Epidermal melanocyte (primary cell): Measurements from ENCODE around the gene SLC6A3.

Source experiments
- DNase-seq: peaks from one replicate; pipeline ENCODE4 v3.0.0; 2011; ENCODE audit warnings: low spot score; ENCODE audit not compliant: insufficient read length

SLC6A3 gene

DNA sequence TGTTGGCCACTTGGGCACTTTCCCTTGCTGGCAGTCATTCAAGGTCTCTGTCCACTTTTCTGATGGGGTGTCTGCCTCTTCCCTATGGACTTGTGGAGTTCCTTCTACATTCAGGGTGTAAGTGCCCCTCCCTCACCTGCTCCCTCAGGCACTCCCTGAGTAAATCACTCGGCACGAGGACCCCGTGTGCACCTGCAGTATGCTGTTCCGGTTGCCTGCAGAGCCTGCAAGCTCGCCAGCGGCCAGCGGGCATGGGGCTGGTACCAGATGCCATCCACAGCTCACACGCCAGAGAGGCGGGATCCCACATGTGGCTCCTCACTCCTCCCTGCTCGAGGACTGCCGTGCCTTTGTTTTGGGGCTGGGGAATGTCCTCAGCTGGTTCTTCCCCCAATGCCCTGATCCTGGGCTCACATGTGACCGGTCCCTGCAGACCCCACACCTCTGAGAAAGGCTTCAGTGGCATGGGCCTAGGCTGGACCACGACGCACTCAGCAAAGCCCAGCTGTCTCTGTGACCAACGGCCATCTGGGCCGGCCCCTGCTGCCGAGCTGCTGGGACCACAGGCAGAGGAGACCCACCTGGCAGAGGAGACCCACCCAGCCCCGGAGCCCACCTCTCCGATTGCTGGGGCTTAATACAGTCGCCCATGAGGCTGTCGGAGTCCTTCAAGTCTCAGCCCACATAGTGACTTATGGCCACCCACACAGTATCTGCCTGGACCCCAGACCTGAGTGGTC is 54.2 kb downstream of the SLC6A3 start:
- no peak for DNase-seq

- no peak for DNase-seq
Observed at GRCh38 chr5:1390333-1390732, 54.9 kb downstream of the SLC6A3 start.

DNA sequence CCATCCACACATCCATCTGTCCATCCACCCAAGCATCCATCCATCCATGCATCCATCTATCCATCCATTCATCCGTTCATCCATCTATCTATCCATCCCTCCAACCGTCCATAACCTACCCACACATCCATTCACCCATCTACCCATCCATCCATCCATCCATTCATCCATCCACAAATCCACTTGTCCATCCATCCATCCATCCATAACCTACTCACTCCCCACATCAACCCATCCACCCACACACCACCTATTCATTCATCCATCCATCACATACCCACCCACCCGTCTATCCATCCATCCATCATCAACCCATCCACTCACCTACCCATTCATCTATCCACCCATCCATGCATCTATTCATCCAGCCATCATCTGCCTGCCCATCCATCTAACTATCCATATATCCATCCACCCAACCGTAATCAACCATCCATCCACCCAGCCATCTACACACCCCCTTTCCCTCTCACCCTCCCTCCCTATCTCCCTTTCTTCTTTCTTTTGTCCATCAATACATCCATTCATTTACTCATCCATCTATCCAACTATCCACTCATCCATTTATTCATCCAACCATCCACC is 56.8 kb downstream of the SLC6A3 start:
- no peak for DNase-seq

DNA sequence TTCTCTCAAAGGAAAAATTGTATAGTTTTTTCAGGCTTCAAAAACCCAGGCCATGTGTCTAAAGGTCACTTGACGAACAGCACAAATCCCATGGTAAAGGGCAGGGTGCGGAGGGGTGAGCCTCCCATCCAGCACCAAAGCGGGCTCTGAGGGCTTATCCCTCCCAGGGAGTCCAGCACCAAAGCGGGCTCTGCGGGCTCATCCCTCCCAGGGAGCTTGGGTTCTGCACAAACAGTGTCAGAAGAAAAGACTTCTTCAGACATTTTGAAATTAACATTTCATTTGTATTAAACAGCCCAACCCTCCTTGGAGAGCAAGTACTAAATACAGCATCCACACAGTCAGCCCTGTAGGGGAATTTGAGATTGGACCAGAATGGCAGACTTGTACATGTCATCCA is 57.4 kb downstream of the SLC6A3 start:
- no peak for DNase-seq

DNA sequence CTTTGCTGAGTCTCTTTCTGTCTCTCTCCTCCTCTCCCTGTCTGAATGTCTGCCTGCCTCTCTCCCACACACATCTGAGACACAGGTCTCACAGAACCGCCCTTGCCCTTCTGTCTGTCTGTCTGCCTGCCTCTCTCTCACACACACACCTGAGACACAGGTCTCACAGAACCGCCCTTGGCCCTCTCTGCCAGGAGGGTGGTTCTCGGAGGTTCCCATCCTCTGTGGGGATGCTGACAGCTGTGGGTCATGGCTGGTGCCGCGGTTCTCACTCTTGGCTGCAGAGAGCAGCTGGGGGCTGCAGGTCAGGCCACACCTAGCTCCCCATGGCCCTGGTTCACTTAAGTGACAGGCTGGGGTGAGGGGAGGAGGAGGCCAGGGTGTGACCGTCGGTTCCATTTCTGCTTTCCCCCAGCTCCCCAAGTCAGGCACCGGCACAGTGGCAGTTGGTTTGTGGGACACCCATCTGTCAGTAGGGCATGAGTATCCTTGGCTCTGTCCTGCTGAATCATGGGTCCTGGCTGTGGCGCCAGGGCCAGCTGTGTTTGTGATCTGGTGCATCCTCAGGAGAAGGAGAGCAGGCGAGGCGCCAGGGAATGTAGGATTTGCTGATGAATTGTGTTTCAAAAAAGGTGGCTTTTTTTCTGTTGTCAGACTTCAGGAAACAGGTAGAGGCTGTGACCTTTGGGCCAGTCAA is 58.0 kb downstream of the SLC6A3 start:
- DNase-seq: no peak

- DNase-seq: peak; percentile 46
Observed at GRCh38 chr5:1386274-1386717, 58.9 kb downstream of the SLC6A3 start.

GRCh38 chr5:1385395-1386273 is 59.6 kb downstream of the SLC6A3 start:
- DNase-seq: peak; percentile 79

- DNase-seq: no peak
Observed at GRCh38 chr5:1384521-1384920, 60.7 kb downstream of the SLC6A3 start.

DNA sequence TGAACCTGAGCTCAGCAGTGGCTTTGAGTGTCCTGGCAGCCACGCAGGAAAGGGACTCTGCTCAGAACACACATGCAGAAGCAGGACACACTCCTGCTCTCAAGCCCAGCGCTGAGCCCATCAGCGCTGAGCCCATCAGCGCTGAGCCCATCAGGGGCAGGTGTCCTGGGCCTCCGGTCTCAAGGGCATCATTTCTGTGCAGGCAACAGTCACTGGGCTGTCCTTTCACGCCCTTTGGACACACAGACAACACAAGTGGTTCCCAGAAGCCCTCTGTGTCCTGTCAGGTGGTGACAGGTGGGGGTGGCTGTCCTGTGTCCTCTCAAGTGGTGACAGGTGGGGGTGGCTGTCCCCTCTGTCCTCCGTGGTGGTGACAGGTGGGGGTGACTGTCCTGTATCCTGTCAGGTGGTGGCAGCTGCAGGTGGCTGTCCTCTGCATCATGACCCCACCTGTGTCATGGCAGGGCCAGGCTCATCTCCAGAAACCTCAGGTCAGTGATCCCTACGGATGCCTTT is 61.3 kb downstream of the SLC6A3 start:
- DNase-seq: no peak

DNA sequence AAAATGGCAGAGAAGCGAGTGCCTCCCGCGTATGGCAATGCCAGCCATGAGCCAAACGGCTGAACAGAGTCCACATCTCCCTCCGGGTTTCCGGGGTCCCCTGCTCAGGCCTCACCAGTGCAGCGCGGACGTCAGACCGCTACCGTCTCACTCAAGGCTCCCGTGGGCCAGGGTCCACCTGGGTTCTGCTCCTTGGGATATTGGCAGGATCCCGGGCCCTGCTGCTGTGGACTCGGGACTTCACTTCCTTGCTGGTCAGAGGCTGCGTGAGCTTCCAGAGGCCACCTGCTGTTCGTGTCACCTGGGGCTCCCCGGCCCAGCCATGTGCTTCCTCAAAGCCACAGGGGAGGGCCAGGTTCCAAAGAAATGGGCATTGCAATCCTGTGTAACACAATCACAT is 61.9 kb downstream of the SLC6A3 start:
- DNase-seq: no peak

- no peak for DNase-seq
Observed at GRCh38 chr5:1382248-1382700, 63.0 kb downstream of the SLC6A3 start.

DNA sequence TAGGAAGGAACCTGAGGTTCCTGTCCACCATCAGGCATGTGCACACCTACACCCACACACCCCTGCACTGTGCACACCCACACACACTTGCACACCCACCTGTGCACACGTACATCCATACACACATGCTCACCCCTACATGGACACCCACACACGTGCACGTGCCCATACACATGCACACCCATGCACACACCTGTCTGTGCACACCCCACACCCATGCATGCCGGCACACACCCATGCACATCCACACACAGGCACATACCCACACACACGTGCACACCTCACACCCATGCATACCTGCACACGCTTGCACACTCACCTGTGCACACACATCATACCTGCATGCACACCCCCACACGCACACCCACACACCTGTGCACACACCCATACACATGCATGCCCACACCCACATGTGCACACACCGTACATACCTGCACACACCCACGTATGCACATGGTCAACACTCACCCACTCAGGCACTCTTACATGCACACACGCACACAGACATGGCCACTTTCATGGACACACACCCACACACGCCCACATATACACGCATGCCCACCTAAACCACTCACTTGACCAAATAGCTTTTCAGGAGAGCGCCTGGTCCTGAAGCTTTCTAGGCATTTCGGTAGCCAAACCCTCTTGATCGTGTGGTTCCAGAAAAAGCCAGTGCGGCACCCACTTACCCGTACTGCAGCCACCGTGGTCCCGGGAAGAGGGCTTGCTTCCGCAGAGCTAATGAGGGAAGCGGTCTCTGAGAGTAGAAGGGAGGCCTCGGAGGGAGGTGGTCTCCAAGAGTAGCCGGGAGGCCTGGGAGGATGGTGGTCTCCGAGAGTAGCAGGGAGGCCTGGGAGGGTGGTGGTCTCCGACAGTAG is 63.6 kb downstream of the SLC6A3 start:
- DNase-seq: no peak

GRCh38 chr5:1380910-1381309 is 64.3 kb downstream of the SLC6A3 start:
- no peak for DNase-seq

DNA sequence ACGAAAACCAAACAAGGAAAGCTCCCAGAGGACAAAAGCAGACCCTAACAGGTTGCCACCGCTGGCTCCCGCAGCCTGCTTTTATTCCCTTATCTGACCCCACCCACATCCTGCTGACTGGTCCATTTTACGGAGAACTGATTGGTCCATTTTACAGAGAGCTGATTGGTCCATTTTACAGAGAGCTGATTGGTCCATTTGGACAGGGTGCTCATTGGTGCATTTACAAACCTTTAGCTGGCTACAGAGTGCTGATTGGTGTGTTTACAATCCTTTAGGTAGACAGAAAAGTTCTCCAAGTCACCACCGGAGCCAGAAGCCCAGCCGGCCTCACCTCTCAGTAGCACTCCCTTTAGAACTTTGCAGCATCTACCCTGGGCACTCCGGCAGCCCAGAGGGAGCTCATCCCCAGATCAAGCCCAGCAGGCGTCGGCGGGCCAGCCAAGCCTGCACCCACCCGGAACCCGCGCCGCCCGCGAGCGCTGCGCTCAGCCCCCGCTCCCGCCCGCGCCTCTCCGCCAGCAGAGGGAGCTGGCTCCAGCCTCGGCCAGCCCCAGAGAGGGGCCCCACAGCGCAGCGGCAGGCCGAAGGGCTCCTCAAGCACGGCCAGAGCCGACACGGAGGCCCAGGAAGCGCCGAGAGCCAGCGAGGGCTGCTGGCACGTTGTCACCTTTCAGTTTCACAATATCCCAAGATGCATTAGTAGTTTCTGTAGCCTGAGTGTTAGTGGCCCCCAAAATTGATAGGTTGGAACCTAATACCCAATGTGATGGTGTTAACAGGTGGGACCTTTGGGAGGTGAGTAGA is 65.0 kb downstream of the SLC6A3 start:
- DNase-seq: no peak

DNA sequence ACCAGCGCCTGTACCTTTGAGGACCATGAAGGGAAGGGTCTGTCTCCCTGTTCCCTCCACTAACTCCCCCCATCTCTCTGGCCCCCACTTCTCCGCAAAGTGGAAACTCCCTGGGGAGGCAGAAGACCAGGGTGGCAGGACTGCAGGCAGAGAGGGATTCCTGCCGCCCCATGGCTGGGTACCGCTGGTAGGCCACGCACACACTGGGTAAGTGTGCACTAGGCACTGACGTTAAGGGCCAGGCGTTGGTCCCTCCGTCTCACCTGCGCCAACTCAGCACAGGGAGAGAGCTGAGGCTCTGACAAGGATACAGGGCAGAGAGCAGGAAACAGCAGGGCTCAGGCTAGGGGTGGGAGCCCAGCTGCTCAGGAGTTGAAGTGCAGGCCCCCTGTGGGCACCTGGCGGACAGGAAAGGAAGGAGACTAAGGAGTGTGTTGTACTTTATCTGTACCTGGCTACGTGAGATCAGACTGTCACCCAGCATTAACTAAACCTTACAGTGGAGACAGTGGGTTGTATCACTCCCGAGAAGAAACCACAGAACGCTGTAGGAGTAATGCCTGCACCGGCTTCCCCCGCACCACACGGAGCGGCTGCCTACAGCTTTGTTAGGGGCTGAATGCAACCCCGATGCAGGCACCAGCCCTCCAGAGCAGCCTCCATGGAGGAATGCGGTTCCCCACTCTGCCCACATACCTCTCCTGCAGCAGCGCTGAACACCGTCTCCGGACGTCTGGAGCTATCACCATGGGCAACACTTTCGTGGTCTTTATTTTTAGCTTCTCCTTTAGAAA is 66.2 kb downstream of the SLC6A3 start:
- DNase-seq: no peak

DNA sequence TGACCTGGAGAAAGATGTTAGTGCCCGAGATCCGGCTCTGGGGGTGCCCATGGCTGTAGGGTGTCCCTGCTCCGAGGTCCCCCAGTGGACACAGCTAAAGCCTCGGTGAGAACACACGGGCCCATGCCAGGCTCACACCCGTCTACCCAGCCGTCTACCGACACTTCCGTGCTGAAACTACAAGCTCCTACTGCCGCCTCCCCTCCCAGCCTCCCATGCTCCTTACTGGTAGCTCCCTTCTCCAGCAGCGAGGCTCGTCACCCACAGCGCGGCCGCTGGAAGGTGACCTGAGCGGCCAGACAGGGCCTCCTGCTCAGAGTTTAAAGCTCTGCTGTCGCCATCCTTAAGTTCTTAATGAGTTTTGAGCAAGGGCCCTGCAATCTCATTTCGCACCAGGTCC is 67.1 kb downstream of the SLC6A3 start:
- DNase-seq: no peak

GRCh38 chr5:1376981-1377380 is 68.3 kb downstream of the SLC6A3 start:
- DNase-seq: no peak
